DMS 273 treated with DMSO at 0.1 percent for 48 hours (cell line): ENCODE data around the gene OR6K3.

Source experiments
- DNase-seq: peaks from one replicate; lab custom pipeline; 2025; lab: John Stamatoyannopoulos, UW

OR6K3 gene

GRCh38 chr1:158686111-158687009, 34.2 kb downstream of the OR6K3 start, which contains the start of gene SPTA1:
Gene SPTA1 (minus strand): TSS chr1:158686715. CDS start chr1:158686517, 198 bp downstream.
- no peak for DNase-seq

- DNase-seq, result no peak
Observed at GRCh38 chr1:158685085-158685484, 35.4 kb downstream of the OR6K3 start.

DNA sequence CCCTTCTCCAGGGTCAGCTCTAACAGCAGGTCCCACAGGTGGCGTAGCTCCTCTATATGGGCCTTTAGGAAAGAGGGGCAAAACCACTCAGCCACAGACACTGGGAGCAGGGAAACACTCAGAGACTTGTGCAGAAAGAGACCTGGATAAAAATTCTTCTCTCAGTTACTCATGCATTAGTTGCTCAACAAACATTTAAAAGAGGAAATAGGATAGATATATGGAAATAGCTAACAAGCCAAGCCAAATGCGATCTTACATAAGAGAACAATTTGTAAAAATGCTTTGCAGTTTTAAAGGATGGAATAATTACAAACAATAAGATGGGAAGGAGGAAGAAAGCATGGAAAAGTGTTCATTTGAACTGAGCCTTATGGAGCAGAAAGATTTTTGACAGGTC, 38.9 kb downstream of the OR6K3 start:
- DNase-seq, result no peak

DNA sequence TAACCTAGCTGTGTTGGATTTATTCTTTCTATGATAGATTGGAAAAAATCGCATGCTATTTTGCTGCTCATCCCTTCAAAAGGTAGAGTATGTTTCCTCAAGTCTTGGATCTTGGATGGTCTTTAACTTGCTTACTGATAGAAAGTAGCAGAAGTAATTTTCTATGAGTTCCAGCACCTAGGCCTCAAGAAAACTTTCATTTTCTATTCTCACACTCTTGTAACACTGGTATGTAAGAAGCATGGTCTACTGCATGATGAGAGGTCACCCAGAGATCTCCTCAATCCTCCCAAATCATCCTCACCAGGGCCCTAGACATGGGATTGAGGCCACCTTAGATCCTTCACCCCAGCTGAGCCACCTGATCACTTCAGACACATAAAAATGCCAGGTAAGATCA, 41.2 kb downstream of the OR6K3 start:
- no peak for DNase-seq

DNA sequence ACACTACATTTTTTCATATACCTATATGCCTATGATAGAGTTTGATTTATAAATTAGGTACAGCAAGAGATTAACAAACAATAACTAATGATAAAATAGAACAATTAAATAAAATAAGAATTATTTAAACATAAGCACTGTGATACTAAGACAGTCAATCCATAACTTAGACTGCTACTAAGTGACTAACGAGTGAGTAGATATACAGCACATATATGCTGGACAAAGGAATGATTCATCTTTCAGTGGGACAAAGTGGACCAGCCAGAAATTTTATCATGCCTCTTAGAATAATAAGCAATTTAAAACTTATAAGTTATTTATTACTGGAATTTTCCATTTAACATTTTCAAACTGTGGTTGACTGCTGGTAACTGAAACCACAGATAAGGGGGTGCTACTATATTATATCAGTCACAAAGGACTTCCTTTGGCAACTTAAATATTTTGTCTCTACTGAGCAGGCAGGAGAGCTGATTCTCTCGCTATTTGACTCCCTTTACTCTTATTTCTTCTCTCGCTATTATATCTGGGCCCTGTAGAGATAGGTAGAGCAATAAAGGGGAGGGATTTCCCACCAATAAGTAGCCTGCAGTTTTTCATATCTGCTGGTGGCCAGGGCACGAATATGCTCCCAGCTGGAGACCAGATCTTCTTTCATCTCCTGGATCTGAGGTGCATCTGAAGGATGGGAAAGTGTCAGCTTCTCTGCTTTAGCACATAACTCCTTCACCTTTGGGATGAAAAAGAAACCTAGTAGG, 44.8 kb downstream of the OR6K3 start:
- DNase-seq, result no peak

- DNase-seq, result no peak
Observed at GRCh38 chr1:158674302-158674701, 46.2 kb downstream of the OR6K3 start.
